Measurements from ENCODE around the gene GDF15.
"Not testable (repeated sequence)": the region's sequence is repeated elsewhere in the genome, so short reads cannot be mapped to it uniquely, and the experiment has no call there.

Gene GDF15

GRCh38 chr19:18364277-18364825 lies 21.6 kb upstream of the GDF15 start:
- DNase-seq (ENCODE audit: low spot score) = not testable (repeated sequence)

GRCh38 chr19:18364826-18365528 lies 21.0 kb upstream of the GDF15 start:
- peak; percentile 95 for DNase-seq (ENCODE audit: low spot score)

- no peak for DNase-seq (ENCODE audit: low spot score)
Observed at GRCh38 chr19:18366021-18366435, 19.9 kb upstream of the GDF15 start.

GRCh38 chr19:18368504-18369222 lies 17.3 kb upstream of the GDF15 start:
- DNase-seq (ENCODE audit: low spot score) = no peak

GRCh38 chr19:18373407-18373891 lies 12.5 kb upstream of the GDF15 start:
- DNase-seq (ENCODE audit: low spot score) = no peak

- DNase-seq (ENCODE audit: low spot score) = peak; percentile 98
Observed at GRCh38 chr19:18373892-18374629, 11.9 kb upstream of the GDF15 start.

- no peak for DNase-seq (ENCODE audit: low spot score)
Observed at GRCh38 chr19:18377026-18377425, 8.9 kb upstream of the GDF15 start.

GRCh38 chr19:18379803-18380747 lies 5.9 kb upstream of the GDF15 start:
- peak; percentile 50 for DNase-seq (ENCODE audit: low spot score)

GRCh38 chr19:18380843-18381242 lies 5.1 kb upstream of the GDF15 start:
- DNase-seq (ENCODE audit: low spot score) = no peak

- DNase-seq (ENCODE audit: low spot score) = not testable (repeated sequence)
Observed at GRCh38 chr19:18383622-18384021, 2.3 kb upstream of the GDF15 start.

GRCh38 chr19:18384775-18385174 lies 1.2 kb upstream of the GDF15 start:
- no peak for DNase-seq (ENCODE audit: low spot score)

- DNase-seq (ENCODE audit: low spot score) = no peak
Observed at GRCh38 chr19:18385359-18385674, 641 bp upstream of the GDF15 start.

GRCh38 chr19:18386543-18387271 lies 749 bp downstream of the GDF15 start:
- DNase-seq (ENCODE audit: low spot score) = peak; percentile 50

GRCh38 chr19:18388100-18388959 lies 2.4 kb downstream of the GDF15 start:
- DNase-seq (ENCODE audit: low spot score) = peak; percentile 89

GRCh38 chr19:18388960-18389725 lies 3.2 kb downstream of the GDF15 start:
- no peak for DNase-seq (ENCODE audit: low spot score)

- DNase-seq (ENCODE audit: low spot score) = no peak
Observed at GRCh38 chr19:18389726-18390064, 3.7 kb downstream of the GDF15 start.

- DNase-seq (ENCODE audit: low spot score) = no peak
Observed at GRCh38 chr19:18390065-18390907, 4.3 kb downstream of the GDF15 start.

- no peak for DNase-seq (ENCODE audit: low spot score)
Observed at GRCh38 chr19:18391509-18392075, 5.6 kb downstream of the GDF15 start.

All from hepatic stellate cell (primary cell).